ENCODE measurements around the gene GPA33.

- TF ChIP-seq CTCF (IDR thresholded peaks at IDR 0.05): no peak
- TF ChIP-seq POLR2AphosphoS5 (IDR thresholded peaks at IDR 0.05): no peak
- no peak for TF ChIP-seq POLR2A (IDR thresholded peaks at IDR 0.05)
- no peak for TF ChIP-seq EP300 (IDR thresholded peaks at IDR 0.05)
Observed at GRCh38 chr1:167099851-167100250, 9.7 kb upstream of the GPA33 start.
